PC-3 (cell line): ENCODE data around the gene GRIK1. TPM values are rescaled to one million over a fixed set of nuclear protein-coding genes. Genes with fewer than 3 reads are reported as not detected.

Source experiments
- ATAC-seq: fragments of 200-7000 bp; cut with Tn5 transposase; 2 replicates; pipeline ENCODE4 v1.9.1; 2020; ENCODE audit warnings: mild to moderate bottlenecking, moderate library complexity
- BruUV-seq: library from RNA; stranded (reverse); fragments of 400-500 nt; replicated peaks from 2 replicates; lab custom pipeline; 2021; lab: Mats Ljungman, UMichigan
- CTCF ChIA-PET: fragments of 300-600 bp; sonication (Branson Sonifier 250); formaldehyde crosslinking; loops from one replicate; lab custom pipeline; 2022; ENCODE audit warnings: antibody characterized with exemption; lab: Charles Lee
- POLR2A ChIA-PET: fragments of 300-600 bp; sonication (Branson Sonifier 250); formaldehyde crosslinking; loops from one replicate; lab custom pipeline; 2022; ENCODE audit warnings: antibody characterized with exemption; ENCODE audit not compliant: unreplicated experiment; lab: Charles Lee
- DNase-seq: peaks from one replicate; pipeline ENCODE4 v3.0.0-alpha.2; 2015
- H2AFZ ChIP-seq: fragments of 300-600 bp; sonication (generic); 2 replicates; pipeline ENCODE4 v1.6.0; 2016; ENCODE audit warnings: antibody characterized with exemption, low read length
- H3F3A ChIP-seq: fragments of 300-600 bp; sonication (generic); one replicate; pipeline ENCODE4 v1.6.0; 2017; ENCODE audit warnings: antibody characterized with exemption, low read length, control low read depth, mild to moderate bottlenecking; ENCODE audit not compliant: unreplicated experiment
- H3K27ac ChIP-seq: fragments of 300-600 bp; sonication (generic); 2 replicates; pipeline ENCODE4 v1.5.1; 2016; ENCODE audit warnings: mild to moderate bottlenecking, low read length
- H3K27me3 ChIP-seq: fragments of 300-600 bp; sonication (generic); 2 replicates; pipeline ENCODE4 v1.6.1; 2016; ENCODE audit warnings: low read length, mixed read lengths
- H3K36me3 ChIP-seq: fragments of 300-600 bp; sonication (generic); 2 replicates; pipeline ENCODE4 v1.6.1; 2016; ENCODE audit warnings: low read depth, mixed run types, low read length, mixed read lengths
- H3K4me1 ChIP-seq: fragments of 300-600 bp; sonication (generic); 2 replicates; pipeline ENCODE4 v1.5.1; 2016; ENCODE audit warnings: low read length; ENCODE audit not compliant: insufficient read depth
- H3K4me2 ChIP-seq: fragments of 300-600 bp; sonication (generic); 2 replicates; pipeline ENCODE4 v1.6.0; 2016; ENCODE audit warnings: low read length
- H3K4me3 ChIP-seq: fragments of 300-600 bp; sonication (generic); 2 replicates; pipeline ENCODE4 v1.5.1; 2016; ENCODE audit warnings: mild to moderate bottlenecking, low read length, mixed read lengths
- H3K79me2 ChIP-seq: fragments of 300-600 bp; sonication (generic); 2 replicates; pipeline ENCODE4 v1.6.1; 2017; ENCODE audit warnings: low read length, mixed read lengths
- H3K9ac ChIP-seq: fragments of 300-600 bp; sonication (generic); 2 replicates; pipeline ENCODE4 v1.6.0; 2016; ENCODE audit warnings: mild to moderate bottlenecking, low read length
- H3K9me2 ChIP-seq: fragments of 300-600 bp; sonication (generic); replicated peaks from 2 replicates; pipeline ENCODE4 v1.6.1; 2016; ENCODE audit warnings: mixed run types, low read length, mixed read lengths
- H3K9me3 ChIP-seq: fragments of 300-600 bp; sonication (generic); 2 replicates; pipeline ENCODE4 v1.6.1; 2016; ENCODE audit warnings: low read length, mixed read lengths
- H4K20me1 ChIP-seq: fragments of 300-600 bp; sonication (generic); 2 replicates; pipeline ENCODE4 v1.6.1; 2016; ENCODE audit warnings: low read length, mixed read lengths
- EZH2 ChIP-seq: fragments of 300-600 bp; sonication (generic); IDR thresholded peaks from one replicate; pipeline ENCODE4 v1.6.1; 2017; ENCODE audit warnings: antibody characterized with exemption, mild to moderate bottlenecking, low read length; ENCODE audit not compliant: unreplicated experiment
- EZH2phosphoT487 ChIP-seq: fragments of 300-600 bp; sonication (generic); IDR thresholded peaks from 2 replicates; pipeline ENCODE4 v1.6.1; 2018; ENCODE audit warnings: mild to moderate bottlenecking, antibody characterized with exemption, low read length, borderline replicate concordance
- intact Hi-C: fragments of 100-400 bp; cut with micrococcal nuclease; formaldehyde crosslinking; loops from 2 replicates; pipeline ENCODE4 v1.9.0; 2023
- total RNA-seq: library from RNA; depleted of rRNA; stranded (reverse); fragments of >200 nt; gene quantifications from 2 replicates; pipeline ENCODE4 v1.2.3, GENCODE V29; 2014
- TF ChIP-seq, protein P1 (sequence below): fragments of 300-600 bp; sonication (generic); conservative IDR thresholded peaks from 2 replicates; pipeline ENCODE4 v1.5.1; 2017; ENCODE audit warnings: antibody characterized with exemption, low read depth, mild to moderate bottlenecking, low read length

Gene GRIK1
- total RNA-seq, 1 experiment from 2014 or later = not detected

GRCh38 chr21:29949991-29950390 lies 10.2 kb upstream of the GRIK1 start:
- H3K4me2 ChIP-seq = no peak overlapping the region
- no peaks in the 10 kb centered on the region for H4K20me1 ChIP-seq
- no peaks in the 10 kb centered on the region for H3K79me2 ChIP-seq
- no peak overlapping the region for H3K4me3 ChIP-seq
- no peaks in the 10 kb centered on the region for H3K9me3 ChIP-seq
- no peaks in the 10 kb centered on the region for H3K9me2 ChIP-seq
- peaks cover 40% of the 10 kb centered on the region for H3K27me3 ChIP-seq
- no peak overlapping the region for H3K9ac ChIP-seq
- no peaks in the 10 kb centered on the region for H3K4me1 ChIP-seq
- no peak overlapping the region for H2AFZ ChIP-seq
- H3F3A ChIP-seq = no peaks in the 10 kb centered on the region
- H3K36me3 ChIP-seq = no peaks in the 10 kb centered on the region
- BruUV-seq = no TSS peak
- intact Hi-C loops = no loop called here
- DNase-seq = no peak
- H3K27ac ChIP-seq = no peak overlapping the region
- TF ChIP-seq EZH2phosphoT487 (no peak), EZH2 (no peak)
- TF ChIP-seq, protein P1, sequence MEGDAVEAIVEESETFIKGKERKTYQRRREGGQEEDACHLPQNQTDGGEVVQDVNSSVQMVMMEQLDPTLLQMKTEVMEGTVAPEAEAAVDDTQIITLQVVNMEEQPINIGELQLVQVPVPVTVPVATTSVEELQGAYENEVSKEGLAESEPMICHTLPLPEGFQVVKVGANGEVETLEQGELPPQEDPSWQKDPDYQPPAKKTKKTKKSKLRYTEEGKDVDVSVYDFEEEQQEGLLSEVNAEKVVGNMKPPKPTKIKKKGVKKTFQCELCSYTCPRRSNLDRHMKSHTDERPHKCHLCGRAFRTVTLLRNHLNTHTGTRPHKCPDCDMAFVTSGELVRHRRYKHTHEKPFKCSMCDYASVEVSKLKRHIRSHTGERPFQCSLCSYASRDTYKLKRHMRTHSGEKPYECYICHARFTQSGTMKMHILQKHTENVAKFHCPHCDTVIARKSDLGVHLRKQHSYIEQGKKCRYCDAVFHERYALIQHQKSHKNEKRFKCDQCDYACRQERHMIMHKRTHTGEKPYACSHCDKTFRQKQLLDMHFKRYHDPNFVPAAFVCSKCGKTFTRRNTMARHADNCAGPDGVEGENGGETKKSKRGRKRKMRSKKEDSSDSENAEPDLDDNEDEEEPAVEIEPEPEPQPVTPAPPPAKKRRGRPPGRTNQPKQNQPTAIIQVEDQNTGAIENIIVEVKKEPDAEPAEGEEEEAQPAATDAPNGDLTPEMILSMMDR = no peak
- POLR2A ChIA-PET = no interaction called here
- CTCF ChIA-PET = no interaction called here
- ATAC-seq = no peak

GRCh38 chr21:29947119-29947518 lies 7.3 kb upstream of the GRIK1 start:
- intact Hi-C loops = no loop called here
- Histone ChIP-seq H2AFZ (no peak overlapping the region), H4K20me1 (no peaks in the 10 kb centered on the region), H3K4me3 (no peak overlapping the region), H3K27me3 (peaks cover 53% of the 10 kb centered on the region), H3K79me2 (no peaks in the 10 kb centered on the region), H3F3A (no peaks in the 10 kb centered on the region), H3K4me1 (no peaks in the 10 kb centered on the region), H3K4me2 (no peak overlapping the region), H3K9me3 (no peaks in the 10 kb centered on the region), H3K9ac (no peak overlapping the region), H3K9me2 (no peaks in the 10 kb centered on the region), H3K27ac (no peak overlapping the region), H3K36me3 (no peaks in the 10 kb centered on the region)
- ATAC-seq (no peak), DNase-seq (no peak)
- TF ChIP-seq EZH2phosphoT487 (no peak), EZH2 (no peak)
- TF ChIP-seq, protein P1 = no peak
- POLR2A ChIA-PET = no interaction called here
- no TSS peak for BruUV-seq
- CTCF ChIA-PET = no interaction called here

GRCh38 chr21:29943885-29944284 lies 4.1 kb upstream of the GRIK1 start:
- H3K36me3 ChIP-seq = no peaks in the 10 kb centered on the region
- no peak overlapping the region for H3K9ac ChIP-seq
- H3K4me2 ChIP-seq = no peak overlapping the region
- H3K9me3 ChIP-seq = no peaks in the 10 kb centered on the region
- POLR2A ChIA-PET = no interaction called here
- no peaks in the 10 kb centered on the region for H4K20me1 ChIP-seq
- H3K27me3 ChIP-seq = peaks cover 77% of the 10 kb centered on the region
- no peaks in the 10 kb centered on the region for H3K9me2 ChIP-seq
- CTCF ChIA-PET = no interaction called here
- ATAC-seq = no peak
- no peaks in the 10 kb centered on the region for H3K79me2 ChIP-seq
- H3K4me3 ChIP-seq = no peak overlapping the region
- TF ChIP-seq, protein P1 = peak; percentile 58
- TF ChIP-seq EZH2phosphoT487 = no peak
- H3F3A ChIP-seq = no peaks in the 10 kb centered on the region
- H2AFZ ChIP-seq = no peak overlapping the region
- peak; percentile 31 for DNase-seq
- no peaks in the 10 kb centered on the region for H3K4me1 ChIP-seq
- no peak overlapping the region for H3K27ac ChIP-seq
- intact Hi-C loops = no loop called here
- BruUV-seq = no TSS peak
